Caco-2 (cell line): Measurements from ENCODE around the gene HUS1. TPM values are rescaled to one million over a fixed set of nuclear protein-coding genes. Genes with fewer than 3 reads are reported as not detected.
"Not testable (repeated sequence)": the region's sequence is repeated elsewhere in the genome, so short reads cannot be mapped to it uniquely, and the experiment has no call there.

Experiments
- BruUV-seq: library from RNA; stranded (reverse); fragments of 400-500 nt; replicated peaks from 2 replicates; lab custom pipeline; 2021; lab: Mats Ljungman, UMichigan
- CTCF ChIA-PET: fragments of 300-600 bp; sonication (Branson Sonifier 250); formaldehyde crosslinking; loops from one replicate; lab custom pipeline; 2022; ENCODE audit warnings: antibody characterized with exemption; lab: Charles Lee
- POLR2A ChIA-PET: fragments of 300-600 bp; sonication (Branson Sonifier 250); formaldehyde crosslinking; loops from one replicate; lab custom pipeline; 2022; ENCODE audit warnings: antibody characterized with exemption; lab: Charles Lee
- DNase-seq, 2 experiments: peaks; one replicate each; pipeline versions ENCODE4 v3.0.0 to v3.0.0-alpha.2; 2020 to 2022
- H3K27me3 ChIP-seq: replicated peaks from 2 replicates; pipeline ENCODE4 v1.6.0; 2011; ENCODE audit warnings: low read length; ENCODE audit not compliant: control insufficient read depth, insufficient read depth
- H3K36me3 ChIP-seq: 2 replicates; pipeline ENCODE4 v1.5.1; 2011; ENCODE audit warnings: low read length; ENCODE audit not compliant: control insufficient read depth, insufficient read depth
- H3K4me1 ChIP-seq: fragments of 250-450 bp; sonication (Bioruptor Pico); 2 replicates; pipeline ENCODE4 v1.5.1; 2020; ENCODE audit warnings: mild to moderate bottlenecking
- H3K4me3 ChIP-seq: 2 replicates; pipeline ENCODE4 v1.5.1; 2011; ENCODE audit warnings: low read depth, mild to moderate bottlenecking, control low read depth, low read length
- H3K9me3 ChIP-seq: fragments of 250-450 bp; sonication (Bioruptor Pico); 2 replicates; pipeline ENCODE4 v1.5.1; 2020; ENCODE audit warnings: mild to moderate bottlenecking, moderate library complexity
- H3K27ac Mint-ChIP-seq: one replicate; pipeline ENCODE4 v1.8.0; 2022; ENCODE audit warnings: mixed read lengths; ENCODE audit not compliant: unreplicated experiment
- H3K27me3 Mint-ChIP-seq: one replicate; pipeline ENCODE4 v1.8.0; 2022; ENCODE audit warnings: mixed read lengths; ENCODE audit not compliant: insufficient read depth, unreplicated experiment
- H3K36me3 Mint-ChIP-seq: one replicate; pipeline ENCODE4 v1.8.0; 2022; ENCODE audit warnings: mild to moderate bottlenecking, mixed read lengths; ENCODE audit not compliant: insufficient read depth, unreplicated experiment
- H3K4me1 Mint-ChIP-seq: one replicate; pipeline ENCODE4 v1.8.0; 2022; ENCODE audit warnings: low read depth, mixed read lengths; ENCODE audit not compliant: unreplicated experiment
- H3K4me3 Mint-ChIP-seq: one replicate; pipeline ENCODE4 v1.8.0; 2022; ENCODE audit warnings: mild to moderate bottlenecking, moderate library complexity, mixed read lengths; ENCODE audit not compliant: unreplicated experiment
- H3K9me3 Mint-ChIP-seq: one replicate; pipeline ENCODE4 v1.8.0; 2022; ENCODE audit warnings: mixed read lengths; ENCODE audit not compliant: unreplicated experiment
- CTCF ChIP-seq, 2 experiments: fragments of 200-600 bp in 1 of 2; IDR thresholded peaks; 1 replicate in 1 of 2; 2 replicates in 1 of 2; pipeline versions ENCODE4 v1.5.1 to v1.8.0; 2011 to 2022; ENCODE audit warnings: antibody characterized with exemption in 1 of 2, control low read depth in 1 of 2, inconsistent platforms in 1 of 2, low read depth in 1 of 2, low read length in 1 of 2, mild to moderate bottlenecking in 1 of 2, moderate library complexity in 1 of 2; ENCODE audit not compliant: insufficient read depth in 1 of 2, severe bottlenecking in 1 of 2, unreplicated experiment in 1 of 2
- intact Hi-C: fragments of 100-400 bp; cut with micrococcal nuclease; formaldehyde crosslinking; loops from one replicate; pipeline ENCODE4 v1.10.0; 2022; ENCODE audit not compliant: unreplicated experiment
- total RNA-seq: library from RNA; stranded (reverse); gene quantifications from 2 replicates; pipeline ENCODE4 v1.2.3, GENCODE V29; 2022

The HUS1 gene
- total RNA-seq, 1 experiment from 2014 or later = 32.3 TPM

GRCh38 chr7:47988496-47989386, 9.3 kb upstream of the HUS1 start:
- H3K27ac Mint-ChIP-seq = no peak overlapping the region

GRCh38 chr7:47982610-47983009, 3.2 kb upstream of the HUS1 start:
- no TSS peak for BruUV-seq
- peaks cover 3% of the 10 kb centered on the region; the same call in 1 of the 2 replicates for H3K36me3 ChIP-seq
- Mint-ChIP-seq H3K27ac (no peak overlapping the region), H3K27me3 (no peaks in the 10 kb centered on the region), H3K4me3 (no peak overlapping the region), H3K4me1 (peaks cover 11% of the 10 kb centered on the region), H3K9me3 (no peaks in the 10 kb centered on the region), H3K36me3 (peaks cover 20% of the 10 kb centered on the region)
- no peak for TF ChIP-seq CTCF (IDR thresholded peaks at IDR 0.05; ENCODE audit: insufficient read depth in 1 of 2, low read depth in 1 of 2, low read length in 1 of 2, severe bottlenecking in 1 of 2, unreplicated experiment in 1 of 2)
- intact Hi-C loops = no loop called here
- DNase-seq = no peak
- no peak overlapping the region for H3K4me3 ChIP-seq
- ChIA-PET POLR2A (no interaction called here), CTCF (interaction anchor here (0.7 to 1.3 kb wide), 2 partner anchors 125 to 128 kb away, joined by 3 to 5 read pairs; no protein-coding TSS in a partner anchor)
- peaks cover 5% of the 10 kb centered on the region for H3K4me1 ChIP-seq
- H3K27me3 ChIP-seq = no peaks in the 10 kb centered on the region
- H3K9me3 ChIP-seq = no peaks in the 10 kb centered on the region

More at GRCh38 chr7:47988496-47989386, 9.3 kb upstream of the HUS1 start:
- peak in 1 of 2 experiments; percentile 20 for DNase-seq
- POLR2A ChIA-PET = no interaction called here
- peak; percentile 39 to 43 for TF ChIP-seq CTCF (IDR thresholded peaks at IDR 0.05; ENCODE audit: insufficient read depth in 1 of 2, low read depth in 1 of 2, low read length in 1 of 2, severe bottlenecking in 1 of 2, unreplicated experiment in 1 of 2)
- Mint-ChIP-seq H3K27me3 (no peaks in the 10 kb centered on the region), H3K4me3 (peak overlapping the region; percentile 10), H3K36me3 (no peaks in the 10 kb centered on the region), H3K9me3 (no peaks in the 10 kb centered on the region), H3K4me1 (peaks cover 25% of the 10 kb centered on the region)
- Histone ChIP-seq H3K27me3 (no peaks in the 10 kb centered on the region), H3K4me3 (no peak overlapping the region), H3K9me3 (no peaks in the 10 kb centered on the region), H3K36me3 (no peaks in the 10 kb centered on the region), H3K4me1 (peaks cover 23% of the 10 kb centered on the region)
- CTCF ChIA-PET = interaction anchor here (0.6 to 1.5 kb wide), 3 partner anchors 20 to 122 kb away, joined by 3 to 6 read pairs (median 3); no protein-coding TSS in a partner anchor
- intact Hi-C loops = loop anchor here (1.0 kb wide), 1 partner anchor 9 kb away; the partner anchor contains the start of gene HUS1
- no TSS peak for BruUV-seq

- BruUV-seq, H3K27ac Mint-ChIP-seq, intact Hi-C loops, H3K9me3 Mint-ChIP-seq, H3K27me3 ChIP-seq, DNase-seq, POLR2A ChIA-PET, H3K9me3 ChIP-seq, H3K27me3 Mint-ChIP-seq, H3K4me1 ChIP-seq, H3K4me3 ChIP-seq, H3K36me3 ChIP-seq, H3K4me3 Mint-ChIP-seq, CTCF ChIA-PET: not testable (repeated sequence)
- Mint-ChIP-seq H3K36me3 (peaks cover 30% of the 10 kb centered on the region), H3K4me1 (peaks cover 18% of the 10 kb centered on the region)
Measured at GRCh38 chr7:47980648-47981047, 1.2 kb upstream of the HUS1 start.
